Lower lobe of right lung (tissue), 2 donors: ENCODE data around the gene CHAD. TPM values are rescaled to one million over a fixed set of nuclear protein-coding genes. Genes with fewer than 3 reads are reported as not detected.

ENCODE experiments used
- ATAC-seq, 2 donors: fragments of 200-7000 bp; cut with Tn5 transposase; one replicate each; pipeline ENCODE4 v1.9.1; 2020 to 2022; ENCODE audit warnings: mild to moderate bottlenecking in 2 of 2, moderate library complexity in 2 of 2
- DNase-seq: peaks from one replicate; pipeline ENCODE4 v3.0.0-alpha.2; 2020
- H3K27ac ChIP-seq: fragments of 200-600 bp; one replicate; pipeline ENCODE4 v1.8.0; 2022
- H3K27me3 ChIP-seq: fragments of 200-600 bp; one replicate; pipeline ENCODE4 v1.8.0; 2022; ENCODE audit warnings: low read depth
- H3K36me3 ChIP-seq: fragments of 200-600 bp; one replicate; pipeline ENCODE4 v1.8.0; 2022; ENCODE audit warnings: mild to moderate bottlenecking
- H3K4me1 ChIP-seq: fragments of 200-600 bp; one replicate; pipeline ENCODE4 v1.8.0; 2022
- H3K4me3 ChIP-seq: fragments of 200-600 bp; one replicate; pipeline ENCODE4 v1.8.0; 2022; ENCODE audit warnings: mild to moderate bottlenecking
- H3K9me3 ChIP-seq: fragments of 200-600 bp; one replicate; pipeline ENCODE4 v1.8.0; 2022
- intact Hi-C: fragments of 100-400 bp; cut with DNase I; formaldehyde crosslinking; loops from one replicate; pipeline ENCODE4 v1.11.0; 2022
- total RNA-seq: library from RNA; stranded (reverse); fragmentation: NEBNext Ultra II Directional; extraction: Animal tissue kit (Norgen Biotek cat#: 25700); gene quantifications from one replicate; pipeline ENCODE4 v1.2.1, GENCODE V29; 2021
- TF ChIP-seq, protein P1 (sequence below): fragments of 200-600 bp; IDR thresholded peaks from one replicate; pipeline ENCODE4 v1.8.0; 2022; ENCODE audit warnings: antibody characterized with exemption, mild to moderate bottlenecking
- donor health status: DM: no; HTN: yes; CAD: no; lungs with severe emphysema.

Gene CHAD
- total RNA-seq, 1 donor from 2014 or later = not detected

DNA sequence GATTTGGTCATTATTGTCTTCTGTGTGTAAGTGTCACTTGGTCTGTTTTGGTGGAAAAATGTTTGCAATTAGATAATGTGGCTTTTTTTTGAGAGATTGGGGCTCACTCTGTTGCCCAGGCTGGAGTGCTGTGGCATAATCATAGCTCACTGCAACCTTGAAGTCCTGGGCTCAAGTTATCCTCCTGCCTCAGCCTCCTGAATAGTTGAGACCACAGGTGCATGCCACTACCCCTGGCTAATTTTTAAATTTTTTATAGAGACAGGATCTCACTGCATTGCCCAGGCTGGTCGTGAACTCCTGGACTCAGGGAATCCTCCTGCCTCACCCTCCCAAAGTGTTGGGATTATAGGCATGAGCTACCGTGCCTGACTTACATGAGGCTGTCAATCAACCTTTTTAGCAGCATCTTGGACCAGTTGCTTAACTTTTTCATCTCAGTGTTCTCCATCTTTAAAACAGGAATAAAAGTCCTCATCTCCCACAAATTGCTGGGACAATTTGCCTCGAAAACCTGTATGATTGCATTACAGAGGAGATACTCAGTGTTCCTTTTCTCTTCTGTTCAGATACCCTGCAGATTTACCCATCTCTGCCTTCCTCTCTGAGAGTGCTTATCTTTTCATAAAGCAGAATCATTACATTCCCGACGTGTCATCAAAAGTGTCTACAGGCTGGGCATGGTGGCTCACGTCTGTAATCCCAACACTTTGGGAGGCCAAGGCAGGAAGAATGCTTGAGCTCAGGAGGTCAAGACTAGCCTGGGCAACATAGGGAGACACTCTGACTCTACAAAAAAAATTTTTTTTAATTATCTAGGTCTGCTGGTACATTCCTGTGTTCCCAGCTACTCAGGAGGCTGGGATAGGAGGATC lies 23.6 kb downstream of the CHAD start:
- Histone ChIP-seq H3K27me3 (no peaks in the 10 kb centered on the region), H3K27ac (peak overlapping the region; percentile 80), H3K9me3 (no peaks in the 10 kb centered on the region), H3K4me3 (no peak overlapping the region), H3K4me1 (peaks cover 33% of the 10 kb centered on the region), H3K36me3 (no peaks in the 10 kb centered on the region)
- intact Hi-C loops = no loop called here
- DNase-seq (no peak), ATAC-seq (no peak)
- TF ChIP-seq, protein P1, sequence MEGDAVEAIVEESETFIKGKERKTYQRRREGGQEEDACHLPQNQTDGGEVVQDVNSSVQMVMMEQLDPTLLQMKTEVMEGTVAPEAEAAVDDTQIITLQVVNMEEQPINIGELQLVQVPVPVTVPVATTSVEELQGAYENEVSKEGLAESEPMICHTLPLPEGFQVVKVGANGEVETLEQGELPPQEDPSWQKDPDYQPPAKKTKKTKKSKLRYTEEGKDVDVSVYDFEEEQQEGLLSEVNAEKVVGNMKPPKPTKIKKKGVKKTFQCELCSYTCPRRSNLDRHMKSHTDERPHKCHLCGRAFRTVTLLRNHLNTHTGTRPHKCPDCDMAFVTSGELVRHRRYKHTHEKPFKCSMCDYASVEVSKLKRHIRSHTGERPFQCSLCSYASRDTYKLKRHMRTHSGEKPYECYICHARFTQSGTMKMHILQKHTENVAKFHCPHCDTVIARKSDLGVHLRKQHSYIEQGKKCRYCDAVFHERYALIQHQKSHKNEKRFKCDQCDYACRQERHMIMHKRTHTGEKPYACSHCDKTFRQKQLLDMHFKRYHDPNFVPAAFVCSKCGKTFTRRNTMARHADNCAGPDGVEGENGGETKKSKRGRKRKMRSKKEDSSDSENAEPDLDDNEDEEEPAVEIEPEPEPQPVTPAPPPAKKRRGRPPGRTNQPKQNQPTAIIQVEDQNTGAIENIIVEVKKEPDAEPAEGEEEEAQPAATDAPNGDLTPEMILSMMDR = no peak

GRCh38 chr17:50443505-50443974 lies 25.1 kb downstream of the CHAD start:
- Histone ChIP-seq H3K4me3 (no peak overlapping the region), H3K36me3 (no peaks in the 10 kb centered on the region), H3K27ac (peak overlapping the region; percentile 73), H3K4me1 (peaks cover 33% of the 10 kb centered on the region), H3K27me3 (no peaks in the 10 kb centered on the region), H3K9me3 (no peaks in the 10 kb centered on the region)
- DNase-seq (no peak), ATAC-seq (peak in 1 of 2 donors; percentile 40)
- TF ChIP-seq, protein P1 = no peak
- intact Hi-C loops = no loop called here

DNA sequence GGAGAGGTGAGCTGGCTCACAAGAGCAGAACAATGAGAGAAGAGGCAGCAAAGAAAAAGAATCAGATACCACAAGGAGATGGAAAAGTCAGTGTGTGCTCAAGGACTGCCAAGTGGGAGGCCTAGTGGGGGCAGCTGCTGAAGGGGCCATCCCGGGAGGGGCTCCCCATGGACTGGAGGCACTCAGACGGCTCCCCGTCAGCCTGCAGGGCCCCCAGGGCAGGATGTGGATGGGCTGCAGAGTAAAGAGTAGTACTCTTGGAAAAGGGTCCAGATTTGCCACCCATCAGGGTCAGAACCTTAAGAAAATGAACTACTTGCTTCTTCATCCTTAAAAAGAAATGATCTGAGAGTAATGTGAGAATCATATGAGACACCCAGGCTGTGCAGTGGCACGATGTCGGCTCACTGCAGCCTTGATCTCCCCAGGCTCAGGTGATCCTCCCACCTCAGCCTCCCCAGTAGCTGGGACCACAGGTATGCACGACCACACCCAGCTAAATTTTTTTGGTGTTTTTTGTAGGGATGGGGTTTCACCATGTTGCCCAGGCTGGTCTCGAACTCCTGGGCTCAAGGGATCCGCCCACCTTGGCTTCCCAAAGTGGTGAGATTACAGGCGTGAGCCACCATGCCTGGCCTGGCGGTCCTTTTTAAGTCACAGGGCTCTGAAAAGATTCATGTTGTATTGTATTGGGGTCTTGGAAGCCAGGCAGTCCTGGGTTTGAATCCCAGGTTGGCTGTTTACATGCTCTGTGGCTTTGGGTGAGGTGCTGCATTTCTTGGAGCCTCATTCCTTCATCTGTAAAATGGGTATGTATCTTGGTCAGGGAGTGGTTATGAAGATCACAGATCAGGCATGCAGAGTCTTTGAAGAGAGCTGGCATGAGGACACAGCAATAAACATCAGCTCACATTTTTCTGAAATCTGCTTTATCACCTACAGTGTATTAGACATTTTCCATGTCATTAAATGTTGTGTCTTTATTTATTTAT lies 27.5 kb downstream of the CHAD start:
- no peak overlapping the region for H3K4me3 ChIP-seq
- H3K36me3 ChIP-seq = peaks cover 7% of the 10 kb centered on the region
- H3K27me3 ChIP-seq = no peaks in the 10 kb centered on the region
- ATAC-seq (no peak), DNase-seq (no peak)
- H3K9me3 ChIP-seq = no peaks in the 10 kb centered on the region
- TF ChIP-seq, protein P1 = no peak
- H3K27ac ChIP-seq = peak overlapping the region; percentile 69
- intact Hi-C loops = no loop called here
- peaks cover 31% of the 10 kb centered on the region for H3K4me1 ChIP-seq

- no peaks in the 10 kb centered on the region for H3K9me3 ChIP-seq
- no peaks in the 10 kb centered on the region for H3K27me3 ChIP-seq
- H3K36me3 ChIP-seq = peaks cover 7% of the 10 kb centered on the region
- peak overlapping the region; percentile 69 for H3K27ac ChIP-seq
- intact Hi-C loops = no loop called here
- no peak overlapping the region for H3K4me3 ChIP-seq
- peaks cover 23% of the 10 kb centered on the region for H3K4me1 ChIP-seq
- ATAC-seq (peak; percentile 80 to 88), DNase-seq (peak; percentile 69)
- TF ChIP-seq, protein P1 = no peak
Measured at GRCh38 chr17:50440172-50440837, 28.4 kb downstream of the CHAD start.

DNA sequence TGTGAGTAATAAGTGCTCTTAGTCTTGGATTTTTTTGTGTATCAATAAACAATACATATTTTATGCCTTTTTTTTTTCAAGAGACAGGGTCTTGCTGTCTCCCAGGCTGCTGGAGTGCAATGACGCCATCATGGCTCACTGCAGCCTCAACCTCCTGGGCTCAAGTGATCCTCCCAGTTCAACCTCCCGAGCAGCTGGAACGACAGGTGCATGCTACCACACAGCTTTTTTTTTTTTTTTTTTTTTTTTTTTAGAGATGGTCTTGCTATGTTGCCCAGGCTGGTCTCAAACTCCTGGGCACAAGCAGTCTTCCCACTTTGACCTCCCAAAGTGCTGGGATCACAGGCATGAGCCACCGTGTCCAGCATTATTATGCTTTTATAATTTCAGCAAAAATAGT lies 29.7 kb downstream of the CHAD start:
- no peak overlapping the region for H3K27ac ChIP-seq
- peaks cover 23% of the 10 kb centered on the region for H3K4me1 ChIP-seq
- no peak overlapping the region for H3K4me3 ChIP-seq
- no peak for DNase-seq
- TF ChIP-seq, protein P1 = no peak
- H3K9me3 ChIP-seq = no peaks in the 10 kb centered on the region
- intact Hi-C loops = no loop called here
- peaks cover 7% of the 10 kb centered on the region for H3K36me3 ChIP-seq
- no peak for ATAC-seq
- H3K27me3 ChIP-seq = no peaks in the 10 kb centered on the region
